ENCODE results near the gene ROR2. TPM values are rescaled to one million over a fixed set of nuclear protein-coding genes. Genes with fewer than 3 reads are reported as not detected.

The ROR2 gene
- total and polyA plus RNA-seq, 2 experiments from 2014 or later = 8.1 to 18.8 TPM

DNA sequence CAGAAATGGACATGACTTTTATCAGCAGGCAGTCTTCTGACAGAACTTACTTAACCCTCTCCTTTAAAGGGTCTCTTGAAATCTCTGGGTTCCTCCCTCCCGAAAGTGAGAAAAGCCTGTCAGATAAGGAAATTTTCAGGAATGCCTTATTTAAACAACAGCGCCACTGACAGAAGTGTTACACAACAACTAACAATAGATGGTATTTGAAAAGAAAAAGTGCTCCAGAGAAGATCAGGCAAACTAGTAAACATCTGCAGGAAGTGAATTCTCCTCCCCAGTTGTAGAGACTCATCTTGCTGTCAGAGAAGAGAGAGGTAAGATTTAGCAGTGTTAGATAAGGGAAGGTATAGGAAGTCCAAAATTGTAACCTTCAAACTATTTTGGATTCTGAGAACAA is 419.2 kb downstream of the ROR2 start (continued):
- TF ChIP-seq, protein P1, sequence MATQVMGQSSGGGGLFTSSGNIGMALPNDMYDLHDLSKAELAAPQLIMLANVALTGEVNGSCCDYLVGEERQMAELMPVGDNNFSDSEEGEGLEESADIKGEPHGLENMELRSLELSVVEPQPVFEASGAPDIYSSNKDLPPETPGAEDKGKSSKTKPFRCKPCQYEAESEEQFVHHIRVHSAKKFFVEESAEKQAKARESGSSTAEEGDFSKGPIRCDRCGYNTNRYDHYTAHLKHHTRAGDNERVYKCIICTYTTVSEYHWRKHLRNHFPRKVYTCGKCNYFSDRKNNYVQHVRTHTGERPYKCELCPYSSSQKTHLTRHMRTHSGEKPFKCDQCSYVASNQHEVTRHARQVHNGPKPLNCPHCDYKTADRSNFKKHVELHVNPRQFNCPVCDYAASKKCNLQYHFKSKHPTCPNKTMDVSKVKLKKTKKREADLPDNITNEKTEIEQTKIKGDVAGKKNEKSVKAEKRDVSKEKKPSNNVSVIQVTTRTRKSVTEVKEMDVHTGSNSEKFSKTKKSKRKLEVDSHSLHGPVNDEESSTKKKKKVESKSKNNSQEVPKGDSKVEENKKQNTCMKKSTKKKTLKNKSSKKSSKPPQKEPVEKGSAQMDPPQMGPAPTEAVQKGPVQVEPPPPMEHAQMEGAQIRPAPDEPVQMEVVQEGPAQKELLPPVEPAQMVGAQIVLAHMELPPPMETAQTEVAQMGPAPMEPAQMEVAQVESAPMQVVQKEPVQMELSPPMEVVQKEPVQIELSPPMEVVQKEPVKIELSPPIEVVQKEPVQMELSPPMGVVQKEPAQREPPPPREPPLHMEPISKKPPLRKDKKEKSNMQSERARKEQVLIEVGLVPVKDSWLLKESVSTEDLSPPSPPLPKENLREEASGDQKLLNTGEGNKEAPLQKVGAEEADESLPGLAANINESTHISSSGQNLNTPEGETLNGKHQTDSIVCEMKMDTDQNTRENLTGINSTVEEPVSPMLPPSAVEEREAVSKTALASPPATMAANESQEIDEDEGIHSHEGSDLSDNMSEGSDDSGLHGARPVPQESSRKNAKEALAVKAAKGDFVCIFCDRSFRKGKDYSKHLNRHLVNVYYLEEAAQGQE (IDR thresholded peaks at IDR 0.05; ENCODE audit: unreplicated experiment) = no peak
- TF ChIP-seq EZH2phosphoT487 (IDR thresholded peaks at IDR 0.05; ENCODE audit: unreplicated experiment) (no peak), JUNB (IDR thresholded peaks at IDR 0.05; ENCODE audit: unreplicated experiment) (no peak), ZNF331 (CRISPR knock-in tag; IDR thresholded peaks at IDR 0.05; ENCODE audit: low read depth) (no peak), CREB1 (CRISPR knock-in tag; IDR thresholded peaks at IDR 0.05; ENCODE audit: low read depth) (no peak)

DNA sequence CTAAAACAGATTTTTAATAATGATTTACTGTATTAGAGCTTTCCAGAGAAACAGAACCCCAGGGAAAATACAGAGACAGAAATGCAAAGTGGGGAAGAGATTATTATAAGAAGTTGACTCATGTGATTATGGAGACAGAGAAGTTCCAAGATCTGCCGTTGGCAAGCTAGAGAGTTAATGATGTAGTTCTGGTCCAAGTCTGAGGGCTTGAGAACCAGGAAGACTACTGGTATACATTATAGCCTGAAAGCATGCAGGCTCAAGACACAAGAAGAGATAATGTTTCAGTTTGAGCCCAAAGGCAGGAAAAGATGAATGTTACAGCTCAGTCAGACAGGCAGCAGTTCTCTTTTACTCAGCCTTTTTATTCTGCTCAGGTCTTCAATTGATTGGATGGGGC is 427.5 kb downstream of the ROR2 start:
- H3K4me1 ChIP-seq (ENCODE audit: insufficient read depth) = 0 out of 2 replicates have a peak, but pooled peaks cover 3% of the 10 kb centered on the region
- DNase-seq (ENCODE audit: low spot score) (no peak), ATAC-seq (no peak)
- H3K4me1 Mint-ChIP-seq = peaks cover 10% of the 10 kb centered on the region
- H3K4me3 Mint-ChIP-seq = no peak overlapping the region
- 0 out of 3 replicates have a peak, but pooled peaks cover 6% of the 10 kb centered on the region for H3K36me3 Mint-ChIP-seq (ENCODE audit: low read depth)
- no peak overlapping the region for H3K27ac ChIP-seq (ENCODE audit: low read depth)
- peaks cover 8% of the 10 kb centered on the region for H3K9me3 Mint-ChIP-seq
- H3F3A ChIP-seq (replicated peaks; ENCODE audit: low read depth) = no peaks in the 10 kb centered on the region
- no peaks in the 10 kb centered on the region for H3K36me3 ChIP-seq (ENCODE audit: insufficient read depth)
- H3K4me3 ChIP-seq = no peak overlapping the region
- 0 out of 2 replicates have a peak, but pooled peaks cover 6% of the 10 kb centered on the region for H3K9me2 ChIP-seq (ENCODE audit: insufficient read depth)
- H2AFZ ChIP-seq = no peak overlapping the region
- H3K79me2 ChIP-seq (replicated peaks; ENCODE audit: insufficient read depth) = no peaks in the 10 kb centered on the region
- H3K27ac Mint-ChIP-seq = no peak overlapping the region
- no peak overlapping the region for H3K4me2 ChIP-seq
- no peaks in the 10 kb centered on the region for H3K27me3 ChIP-seq (ENCODE audit: insufficient read depth)
- no peaks in the 10 kb centered on the region for H4K20me1 ChIP-seq (replicated peaks; ENCODE audit: insufficient read depth)
- H3K27me3 Mint-ChIP-seq (ENCODE audit: insufficient read depth, low read depth, poor library complexity) = no peaks in the 10 kb centered on the region
- no peak for TF ChIP-seq STAT1 (IDR thresholded peaks at IDR 0.05; ENCODE audit: unreplicated experiment)
- TF ChIP-seq JUNB (IDR thresholded peaks at IDR 0.05; ENCODE audit: unreplicated experiment) = no peak
- no peak for TF ChIP-seq EZH2 (IDR thresholded peaks at IDR 0.05; ENCODE audit: low read depth, unreplicated experiment)
- TF ChIP-seq, protein P2, sequence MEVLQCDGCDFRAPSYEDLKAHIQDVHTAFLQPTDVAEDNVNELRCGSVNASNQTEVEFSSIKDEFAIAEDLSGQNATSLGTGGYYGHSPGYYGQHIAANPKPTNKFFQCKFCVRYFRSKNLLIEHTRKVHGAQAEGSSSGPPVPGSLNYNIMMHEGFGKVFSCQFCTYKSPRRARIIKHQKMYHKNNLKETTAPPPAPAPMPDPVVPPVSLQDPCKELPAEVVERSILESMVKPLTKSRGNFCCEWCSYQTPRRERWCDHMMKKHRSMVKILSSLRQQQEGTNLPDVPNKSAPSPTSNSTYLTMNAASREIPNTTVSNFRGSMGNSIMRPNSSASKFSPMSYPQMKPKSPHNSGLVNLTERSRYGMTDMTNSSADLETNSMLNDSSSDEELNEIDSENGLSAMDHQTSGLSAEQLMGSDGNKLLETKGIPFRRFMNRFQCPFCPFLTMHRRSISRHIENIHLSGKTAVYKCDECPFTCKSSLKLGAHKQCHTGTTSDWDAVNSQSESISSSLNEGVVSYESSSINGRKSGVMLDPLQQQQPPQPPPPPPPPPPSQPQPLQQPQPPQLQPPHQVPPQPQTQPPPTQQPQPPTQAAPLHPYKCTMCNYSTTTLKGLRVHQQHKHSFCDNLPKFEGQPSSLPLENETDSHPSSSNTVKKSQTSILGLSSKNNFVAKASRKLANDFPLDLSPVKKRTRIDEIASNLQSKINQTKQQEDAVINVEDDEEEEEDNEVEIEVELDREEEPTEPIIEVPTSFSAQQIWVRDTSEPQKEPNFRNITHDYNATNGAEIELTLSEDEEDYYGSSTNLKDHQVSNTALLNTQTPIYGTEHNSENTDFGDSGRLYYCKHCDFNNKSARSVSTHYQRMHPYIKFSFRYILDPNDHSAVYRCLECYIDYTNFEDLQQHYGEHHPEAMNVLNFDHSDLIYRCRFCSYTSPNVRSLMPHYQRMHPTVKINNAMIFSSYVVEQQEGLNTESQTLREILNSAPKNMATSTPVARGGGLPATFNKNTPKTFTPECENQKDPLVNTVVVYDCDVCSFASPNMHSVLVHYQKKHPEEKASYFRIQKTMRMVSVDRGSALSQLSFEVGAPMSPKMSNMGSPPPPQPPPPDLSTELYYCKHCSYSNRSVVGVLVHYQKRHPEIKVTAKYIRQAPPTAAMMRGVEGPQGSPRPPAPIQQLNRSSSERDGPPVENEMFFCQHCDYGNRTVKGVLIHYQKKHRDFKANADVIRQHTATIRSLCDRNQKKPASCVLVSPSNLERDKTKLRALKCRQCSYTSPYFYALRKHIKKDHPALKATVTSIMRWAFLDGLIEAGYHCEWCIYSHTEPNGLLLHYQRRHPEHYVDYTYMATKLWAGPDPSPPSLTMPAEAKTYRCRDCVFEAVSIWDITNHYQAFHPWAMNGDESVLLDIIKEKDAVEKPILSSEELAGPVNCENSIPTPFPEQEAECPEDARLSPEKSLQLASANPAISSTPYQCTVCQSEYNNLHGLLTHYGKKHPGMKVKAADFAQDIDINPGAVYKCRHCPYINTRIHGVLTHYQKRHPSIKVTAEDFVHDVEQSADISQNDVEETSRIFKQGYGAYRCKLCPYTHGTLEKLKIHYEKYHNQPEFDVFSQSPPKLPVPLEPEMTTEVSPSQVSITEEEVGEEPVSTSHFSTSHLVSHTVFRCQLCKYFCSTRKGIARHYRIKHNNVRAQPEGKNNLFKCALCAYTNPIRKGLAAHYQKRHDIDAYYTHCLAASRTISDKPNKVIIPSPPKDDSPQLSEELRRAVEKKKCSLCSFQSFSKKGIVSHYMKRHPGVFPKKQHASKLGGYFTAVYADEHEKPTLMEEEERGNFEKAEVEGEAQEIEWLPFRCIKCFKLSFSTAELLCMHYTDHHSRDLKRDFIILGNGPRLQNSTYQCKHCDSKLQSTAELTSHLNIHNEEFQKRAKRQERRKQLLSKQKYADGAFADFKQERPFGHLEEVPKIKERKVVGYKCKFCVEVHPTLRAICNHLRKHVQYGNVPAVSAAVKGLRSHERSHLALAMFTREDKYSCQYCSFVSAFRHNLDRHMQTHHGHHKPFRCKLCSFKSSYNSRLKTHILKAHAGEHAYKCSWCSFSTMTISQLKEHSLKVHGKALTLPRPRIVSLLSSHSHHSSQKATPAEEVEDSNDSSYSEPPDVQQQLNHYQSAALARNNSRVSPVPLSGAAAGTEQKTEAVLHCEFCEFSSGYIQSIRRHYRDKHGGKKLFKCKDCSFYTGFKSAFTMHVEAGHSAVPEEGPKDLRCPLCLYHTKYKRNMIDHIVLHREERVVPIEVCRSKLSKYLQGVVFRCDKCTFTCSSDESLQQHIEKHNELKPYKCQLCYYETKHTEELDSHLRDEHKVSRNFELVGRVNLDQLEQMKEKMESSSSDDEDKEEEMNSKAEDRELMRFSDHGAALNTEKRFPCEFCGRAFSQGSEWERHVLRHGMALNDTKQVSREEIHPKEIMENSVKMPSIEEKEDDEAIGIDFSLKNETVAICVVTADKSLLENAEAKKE (CRISPR knock-in tag; IDR thresholded peaks at IDR 0.05) = no peak
- TF ChIP-seq, protein P1 (IDR thresholded peaks at IDR 0.05; ENCODE audit: unreplicated experiment) = no peak
- TF ChIP-seq ZNF331 (CRISPR knock-in tag; IDR thresholded peaks at IDR 0.05; ENCODE audit: low read depth) = no peak
- TF ChIP-seq, protein P3, sequence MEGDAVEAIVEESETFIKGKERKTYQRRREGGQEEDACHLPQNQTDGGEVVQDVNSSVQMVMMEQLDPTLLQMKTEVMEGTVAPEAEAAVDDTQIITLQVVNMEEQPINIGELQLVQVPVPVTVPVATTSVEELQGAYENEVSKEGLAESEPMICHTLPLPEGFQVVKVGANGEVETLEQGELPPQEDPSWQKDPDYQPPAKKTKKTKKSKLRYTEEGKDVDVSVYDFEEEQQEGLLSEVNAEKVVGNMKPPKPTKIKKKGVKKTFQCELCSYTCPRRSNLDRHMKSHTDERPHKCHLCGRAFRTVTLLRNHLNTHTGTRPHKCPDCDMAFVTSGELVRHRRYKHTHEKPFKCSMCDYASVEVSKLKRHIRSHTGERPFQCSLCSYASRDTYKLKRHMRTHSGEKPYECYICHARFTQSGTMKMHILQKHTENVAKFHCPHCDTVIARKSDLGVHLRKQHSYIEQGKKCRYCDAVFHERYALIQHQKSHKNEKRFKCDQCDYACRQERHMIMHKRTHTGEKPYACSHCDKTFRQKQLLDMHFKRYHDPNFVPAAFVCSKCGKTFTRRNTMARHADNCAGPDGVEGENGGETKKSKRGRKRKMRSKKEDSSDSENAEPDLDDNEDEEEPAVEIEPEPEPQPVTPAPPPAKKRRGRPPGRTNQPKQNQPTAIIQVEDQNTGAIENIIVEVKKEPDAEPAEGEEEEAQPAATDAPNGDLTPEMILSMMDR (conservative IDR thresholded peaks at IDR 0.05; ENCODE audit: low read depth in 2 of 2) = no peak

All from GM23338 (cell line).